SK-N-MC (cell line): ENCODE measurements around the gene NCK2.

Source experiments
- DNase-seq: peaks from one replicate; pipeline ENCODE4 v3.0.0-alpha.2; 2011; ENCODE audit warnings: low read depth, low spot score
- H3K27ac ChIP-seq: fragments of 200-600 bp; sonication (generic); 2 replicates; pipeline ENCODE4 v1.5.1; 2016; ENCODE audit warnings: mixed run types
- H3K36me3 ChIP-seq: fragments of 200-600 bp; sonication (generic); 2 replicates; pipeline ENCODE4 v1.6.1; 2017; ENCODE audit warnings: antibody characterized with exemption, low read length, mixed read lengths; ENCODE audit not compliant: insufficient read depth
- H3K4me3 ChIP-seq: fragments of 200-600 bp; sonication (generic); 2 replicates; pipeline ENCODE4 v1.5.1; 2016
- H3K9ac ChIP-seq: fragments of 200-600 bp; sonication (generic); 2 replicates; pipeline ENCODE4 v1.8.0; 2017; ENCODE audit warnings: mixed run types, mixed read lengths; ENCODE audit not compliant: insufficient read length
- H3K9me3 ChIP-seq: fragments of 200-600 bp; sonication (generic); 2 replicates; pipeline ENCODE4 v1.6.1; 2017; ENCODE audit warnings: low read depth, mild to moderate bottlenecking, antibody characterized with exemption, low read length, moderate library complexity, mixed read lengths
- EZH2 ChIP-seq: fragments of 200-600 bp; sonication (generic); IDR thresholded peaks from one replicate; pipeline ENCODE4 v1.6.1; 2017; ENCODE audit warnings: antibody characterized with exemption
- FOXP2 ChIP-seq: optimal IDR thresholded peaks from 2 replicates; pipeline ENCODE3; 2011; ENCODE audit warnings: mild to moderate bottlenecking, moderate library complexity; ENCODE audit not compliant: insufficient read depth; ENCODE audit errors: extremely low read length, control extremely low read depth
- POLR2AphosphoS5 ChIP-seq: IDR thresholded peaks from 2 replicates; pipeline ENCODE4 v1.6.1; 2012; ENCODE audit warnings: mild to moderate bottlenecking, low read depth, low read length, borderline replicate concordance

Gene NCK2

GRCh38 chr2:105886029-105886454 lies 141.3 kb downstream of the NCK2 start:
- TF ChIP-seq EZH2 (no peak), FOXP2 (no peak), POLR2AphosphoS5 (no peak)
- H3K9ac ChIP-seq = no peak overlapping the region
- no peak overlapping the region for H3K4me3 ChIP-seq
- no peak for DNase-seq
- H3K9me3 ChIP-seq = no peaks in the 10 kb centered on the region
- no peak overlapping the region for H3K27ac ChIP-seq
- no peaks in the 10 kb centered on the region for H3K36me3 ChIP-seq

GRCh38 chr2:105886687-105887086 lies 142.0 kb downstream of the NCK2 start:
- Histone ChIP-seq H3K9me3 (no peaks in the 10 kb centered on the region), H3K4me3 (no peak overlapping the region), H3K9ac (no peak overlapping the region), H3K27ac (no peak overlapping the region), H3K36me3 (no peaks in the 10 kb centered on the region)
- no peak for TF ChIP-seq FOXP2
- no peak for TF ChIP-seq POLR2AphosphoS5
- no peak for TF ChIP-seq EZH2
- DNase-seq = no peak

GRCh38 chr2:105887256-105887655 lies 142.5 kb downstream of the NCK2 start:
- no peak for DNase-seq
- no peak for TF ChIP-seq EZH2
- TF ChIP-seq FOXP2 = no peak
- no peak for TF ChIP-seq POLR2AphosphoS5
- H3K27ac ChIP-seq = no peak overlapping the region
- H3K36me3 ChIP-seq = no peaks in the 10 kb centered on the region
- H3K9me3 ChIP-seq = no peaks in the 10 kb centered on the region
- H3K9ac ChIP-seq = no peak overlapping the region
- H3K4me3 ChIP-seq = no peak overlapping the region

- Histone ChIP-seq H3K27ac (no peak overlapping the region), H3K9ac (no peak overlapping the region), H3K4me3 (no peak overlapping the region), H3K9me3 (no peaks in the 10 kb centered on the region), H3K36me3 (no peaks in the 10 kb centered on the region)
- TF ChIP-seq POLR2AphosphoS5 = no peak
- DNase-seq = no peak
Measured at GRCh38 chr2:105888625-105889024, 143.9 kb downstream of the NCK2 start.

GRCh38 chr2:105889046-105889445 lies 144.3 kb downstream of the NCK2 start:
- no peak overlapping the region for H3K9ac ChIP-seq
- H3K36me3 ChIP-seq = no peaks in the 10 kb centered on the region
- no peak for DNase-seq
- no peaks in the 10 kb centered on the region for H3K9me3 ChIP-seq
- TF ChIP-seq POLR2AphosphoS5 = no peak
- no peak for TF ChIP-seq EZH2
- H3K4me3 ChIP-seq = no peak overlapping the region
- no peak overlapping the region for H3K27ac ChIP-seq

GRCh38 chr2:105890111-105890510 lies 145.4 kb downstream of the NCK2 start:
- Histone ChIP-seq H3K27ac (no peak overlapping the region), H3K4me3 (no peak overlapping the region), H3K36me3 (no peaks in the 10 kb centered on the region), H3K9ac (no peak overlapping the region), H3K9me3 (no peaks in the 10 kb centered on the region)
- DNase-seq = no peak
- TF ChIP-seq EZH2 (no peak), POLR2AphosphoS5 (no peak), FOXP2 (no peak)

- Histone ChIP-seq H3K9me3 (no peaks in the 10 kb centered on the region), H3K4me3 (no peak overlapping the region), H3K9ac (no peak overlapping the region), H3K27ac (no peak overlapping the region), H3K36me3 (no peaks in the 10 kb centered on the region)
- TF ChIP-seq FOXP2 (no peak), EZH2 (no peak), POLR2AphosphoS5 (no peak)
- DNase-seq = no peak
Measured at GRCh38 chr2:105890856-105891255, 146.1 kb downstream of the NCK2 start.

- Histone ChIP-seq H3K9me3 (no peaks in the 10 kb centered on the region), H3K4me3 (no peak overlapping the region), H3K36me3 (no peaks in the 10 kb centered on the region), H3K9ac (no peak overlapping the region), H3K27ac (no peak overlapping the region)
- TF ChIP-seq EZH2 (no peak), FOXP2 (no peak)
- no peak for DNase-seq
Measured at GRCh38 chr2:105893011-105893995, 148.6 kb downstream of the NCK2 start.
